OCI-LY1 (cell line): ENCODE measurements around the gene MPO.

Experiments used
- EZH2 ChIP-seq: fragments of 200-600 bp; sonication (generic), shearing (Covaris generic); IDR thresholded peaks from 2 replicates; pipeline ENCODE4 v1.8.0; 2017; ENCODE audit warnings: borderline replicate concordance, mixed run types, mild to moderate bottlenecking, antibody characterized with exemption, low read length, moderate library complexity, mixed read lengths
- TF ChIP-seq, protein P1 (sequence below): fragments of 200-600 bp; sonication (generic), shearing (Covaris generic); IDR thresholded peaks from 2 replicates; pipeline ENCODE4 v1.5.1; 2017; ENCODE audit warnings: mild to moderate bottlenecking, antibody characterized with exemption, low read length, moderate library complexity, mixed read lengths

DNA sequence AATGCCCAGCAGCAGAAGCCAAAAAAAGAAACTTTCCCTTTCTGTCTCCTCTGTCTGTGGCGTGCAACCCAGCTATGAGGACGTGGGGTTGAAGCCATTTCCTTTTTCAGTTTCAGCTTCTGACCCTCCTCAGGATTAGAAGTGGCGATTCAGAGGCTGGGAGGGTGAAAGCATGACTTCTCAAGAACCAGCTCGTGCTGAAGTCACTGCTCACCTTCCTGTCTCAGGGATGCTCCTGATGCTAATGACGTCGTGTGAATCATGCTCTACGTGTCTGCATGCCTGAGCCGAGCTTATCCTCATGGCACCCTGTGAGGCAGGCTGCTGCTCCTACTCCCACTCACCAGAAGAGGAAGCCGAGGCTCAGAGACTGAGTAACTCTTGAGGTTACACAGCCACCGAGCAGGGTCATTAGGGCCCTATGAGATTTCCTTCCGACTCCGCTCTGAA lies 48.0 kb downstream of the MPO start:
- TF ChIP-seq, protein P1, sequence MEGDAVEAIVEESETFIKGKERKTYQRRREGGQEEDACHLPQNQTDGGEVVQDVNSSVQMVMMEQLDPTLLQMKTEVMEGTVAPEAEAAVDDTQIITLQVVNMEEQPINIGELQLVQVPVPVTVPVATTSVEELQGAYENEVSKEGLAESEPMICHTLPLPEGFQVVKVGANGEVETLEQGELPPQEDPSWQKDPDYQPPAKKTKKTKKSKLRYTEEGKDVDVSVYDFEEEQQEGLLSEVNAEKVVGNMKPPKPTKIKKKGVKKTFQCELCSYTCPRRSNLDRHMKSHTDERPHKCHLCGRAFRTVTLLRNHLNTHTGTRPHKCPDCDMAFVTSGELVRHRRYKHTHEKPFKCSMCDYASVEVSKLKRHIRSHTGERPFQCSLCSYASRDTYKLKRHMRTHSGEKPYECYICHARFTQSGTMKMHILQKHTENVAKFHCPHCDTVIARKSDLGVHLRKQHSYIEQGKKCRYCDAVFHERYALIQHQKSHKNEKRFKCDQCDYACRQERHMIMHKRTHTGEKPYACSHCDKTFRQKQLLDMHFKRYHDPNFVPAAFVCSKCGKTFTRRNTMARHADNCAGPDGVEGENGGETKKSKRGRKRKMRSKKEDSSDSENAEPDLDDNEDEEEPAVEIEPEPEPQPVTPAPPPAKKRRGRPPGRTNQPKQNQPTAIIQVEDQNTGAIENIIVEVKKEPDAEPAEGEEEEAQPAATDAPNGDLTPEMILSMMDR = no peak
- TF ChIP-seq EZH2 = no peak
